DMS114 treated with DMSO at 0.1 percent for 48 hours (cell line): ENCODE measurements around the gene ATP5ME.
"Not testable (repeated sequence)": the region's sequence is repeated elsewhere in the genome, so short reads cannot be mapped to it uniquely, and the experiment has no call there.

Experiments used
- DNase-seq: peaks from one replicate; lab custom pipeline; 2025; ENCODE audit not compliant: unreplicated experiment; lab: John Stamatoyannopoulos, UW

Gene ATP5ME

DNA sequence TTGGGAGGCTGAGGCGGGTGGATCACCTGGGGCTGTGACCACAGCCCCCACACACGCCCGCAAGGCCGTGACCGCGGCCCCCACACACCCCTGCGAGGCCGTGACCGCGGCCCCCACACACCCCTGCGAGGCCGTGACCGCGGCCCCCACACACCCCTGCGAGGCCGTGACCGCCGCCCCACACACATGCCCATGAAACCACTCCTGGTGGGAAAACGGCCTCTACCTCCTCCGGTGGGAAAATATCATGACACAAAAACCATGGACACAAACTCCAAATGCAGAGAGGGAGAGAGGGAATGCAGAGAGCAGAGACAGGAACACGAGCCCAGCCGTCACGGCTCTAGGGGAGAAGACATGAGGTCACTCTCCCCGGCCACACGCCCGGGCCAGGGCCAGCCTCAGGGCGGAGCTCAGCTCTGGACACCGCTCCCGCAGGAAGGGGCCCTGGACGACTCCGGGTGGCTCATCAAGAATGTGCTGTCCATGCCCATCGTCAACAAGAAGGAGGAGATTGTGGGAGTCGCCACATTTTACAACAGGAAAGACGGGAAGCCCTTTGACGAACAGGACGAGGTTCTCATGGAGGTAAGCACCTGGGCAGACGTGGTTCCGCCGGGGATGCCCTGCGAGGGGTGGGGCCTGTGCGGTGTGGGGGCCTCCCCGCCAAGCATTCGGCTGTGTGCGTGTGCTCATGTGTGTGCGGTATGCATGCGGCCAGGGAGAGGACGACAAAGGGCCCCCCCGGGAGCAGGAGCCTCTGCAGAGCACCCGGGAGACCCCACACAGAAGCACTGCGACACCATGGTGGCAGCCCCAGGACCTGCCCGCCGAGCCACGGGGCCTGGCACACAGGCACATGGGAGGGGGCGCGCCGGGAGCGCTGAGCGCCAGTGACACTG lies 17.4 kb downstream of the ATP5ME start:
- DNase-seq: no peak

DNA sequence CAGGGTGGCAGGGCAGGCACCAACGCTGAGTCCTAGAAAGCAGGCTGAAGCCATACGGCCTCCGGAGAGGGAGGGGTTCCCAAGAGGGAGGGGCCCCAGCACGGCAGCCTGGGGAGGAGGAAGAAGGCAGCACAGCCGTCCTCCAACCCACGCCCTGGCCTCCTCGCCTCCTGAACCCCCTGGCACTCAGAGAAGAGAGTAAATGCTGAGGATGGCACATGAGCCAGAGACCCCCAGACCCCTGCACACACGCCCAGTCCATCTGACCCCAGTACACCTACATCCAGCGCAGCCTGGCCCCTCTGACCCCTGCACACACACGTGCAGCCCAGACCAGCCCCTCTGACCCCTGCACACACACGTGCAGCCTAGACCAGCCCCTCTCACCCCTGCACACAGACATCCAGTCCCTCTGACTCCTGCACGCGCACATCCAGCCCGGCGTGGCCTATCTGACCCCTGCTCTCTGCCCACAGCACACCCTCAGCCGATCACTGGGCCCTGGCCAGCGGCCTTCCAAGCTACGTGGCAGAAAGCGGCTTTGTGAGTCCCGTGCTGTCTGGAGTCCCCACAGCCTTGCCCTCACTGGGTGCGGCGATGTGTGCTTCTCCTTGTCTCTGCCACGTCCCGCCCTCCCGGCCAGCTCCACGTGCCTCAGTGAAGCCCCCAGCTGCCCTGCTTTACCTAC lies 18.5 kb downstream of the ATP5ME start:
- DNase-seq: no peak

DNA sequence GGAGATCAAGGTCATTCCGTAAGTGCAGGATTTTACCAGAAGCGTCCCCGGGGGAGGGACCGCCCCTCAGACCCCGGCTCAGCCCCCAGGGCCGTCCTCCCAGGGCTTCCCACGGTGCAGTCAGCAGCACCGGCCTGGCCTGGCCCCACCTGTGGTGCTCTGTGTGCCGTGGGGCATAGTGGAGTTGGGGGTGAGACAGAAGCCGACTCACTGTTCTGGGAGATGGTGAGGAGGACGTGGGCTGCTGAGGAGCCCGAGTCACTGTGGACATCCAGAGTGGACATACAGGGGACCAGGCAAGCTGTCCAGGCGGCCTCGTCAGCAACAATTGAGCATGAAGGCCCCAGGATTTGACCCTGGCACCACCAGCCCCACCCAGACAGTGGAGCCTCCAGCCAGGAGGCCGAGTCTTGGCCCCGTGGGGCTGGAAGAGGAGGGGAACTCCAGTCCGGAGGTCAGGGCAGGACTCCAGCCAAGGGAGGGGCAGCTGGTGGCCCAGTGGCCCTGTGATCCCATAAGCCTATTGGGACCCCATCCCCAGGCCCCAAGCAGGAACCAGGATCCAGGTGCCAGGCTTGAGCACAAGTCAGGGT lies 19.1 kb downstream of the ATP5ME start:
- DNase-seq: no peak

DNA sequence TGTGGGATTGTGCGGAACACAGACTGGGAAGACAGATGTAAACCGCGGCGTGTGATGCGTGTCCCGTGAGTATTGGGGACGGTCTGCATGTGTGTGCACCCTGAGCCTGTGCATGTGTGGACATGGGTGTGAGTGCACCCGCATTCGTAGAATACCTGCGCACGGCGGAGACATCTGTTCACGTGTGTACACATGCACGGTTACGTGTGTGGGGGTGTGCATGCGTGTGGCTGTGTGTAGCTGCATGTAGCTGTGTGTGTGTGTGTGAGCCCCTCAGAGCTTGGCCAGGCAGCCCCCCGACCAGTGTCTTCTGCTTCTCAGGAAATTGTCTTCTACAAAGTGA lies 19.6 kb downstream of the ATP5ME start:
- no peak for DNase-seq

DNA sequence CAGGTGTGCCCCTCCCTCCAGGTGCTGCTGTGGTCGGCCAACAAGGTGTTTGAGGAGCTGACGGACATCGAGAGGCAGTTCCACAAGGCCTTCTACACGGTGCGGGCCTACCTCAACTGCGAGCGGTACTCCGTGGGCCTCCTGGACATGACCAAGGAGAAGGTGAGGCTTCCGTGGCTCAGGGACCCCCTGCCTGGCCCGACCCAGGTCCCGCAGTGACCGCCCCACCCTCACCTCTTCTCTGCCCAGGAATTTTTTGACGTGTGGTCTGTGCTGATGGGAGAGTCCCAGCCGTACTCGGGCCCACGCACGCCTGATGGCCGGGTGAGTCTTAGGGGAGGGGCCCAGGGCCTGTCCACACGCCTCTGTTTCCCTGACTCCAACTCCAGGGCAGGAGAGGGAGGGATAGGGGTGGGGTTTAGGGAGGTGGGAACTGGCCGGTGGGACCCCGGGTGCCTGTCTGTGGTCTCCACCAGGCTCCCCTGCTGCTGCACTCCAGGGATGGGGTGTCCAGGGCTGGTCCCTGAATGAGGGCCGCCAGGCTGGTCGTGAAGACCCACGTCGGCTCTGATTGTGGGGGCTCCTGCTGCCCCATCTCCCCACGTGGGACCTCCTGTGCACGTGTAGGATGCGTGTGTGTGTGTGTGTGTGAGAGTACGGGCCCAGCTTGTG lies 20.1 kb downstream of the ATP5ME start:
- no peak for DNase-seq

DNA sequence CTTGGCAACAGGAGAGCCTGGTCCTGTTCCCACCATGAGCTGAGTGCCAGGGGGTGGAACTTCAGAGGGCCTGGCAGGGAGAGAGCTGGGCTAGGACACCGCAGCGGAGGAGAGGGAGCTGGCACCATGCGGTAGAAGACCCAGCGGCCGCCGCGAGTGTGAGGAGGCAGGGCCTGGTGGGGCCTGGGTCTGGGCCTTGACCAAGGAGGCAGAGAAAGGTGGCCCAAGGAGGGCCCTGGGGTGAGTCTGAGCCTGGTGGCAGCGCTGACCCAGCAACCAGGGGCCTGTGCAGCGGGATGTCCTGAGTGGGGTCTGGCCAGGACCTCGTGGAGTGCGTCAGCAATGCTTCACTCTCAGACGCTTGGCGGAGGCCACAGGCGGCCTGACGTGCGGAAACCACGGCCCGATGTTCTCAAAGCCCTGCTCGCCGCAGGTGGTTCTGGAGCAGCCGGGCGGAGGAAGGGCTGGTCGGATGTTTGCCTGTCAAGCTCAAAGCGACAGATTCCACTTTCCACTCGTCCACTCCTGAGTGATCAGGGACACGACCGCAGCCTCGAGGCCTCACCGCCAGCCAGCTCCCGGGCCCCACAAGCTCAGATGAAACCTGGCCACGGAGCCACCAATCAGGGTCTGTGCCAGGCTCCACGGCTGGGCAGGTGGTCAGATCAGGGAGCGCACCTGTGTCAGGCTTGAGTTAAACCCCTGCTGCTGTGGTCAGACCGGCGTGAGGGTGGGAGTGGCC lies 20.8 kb downstream of the ATP5ME start:
- no peak for DNase-seq

DNA sequence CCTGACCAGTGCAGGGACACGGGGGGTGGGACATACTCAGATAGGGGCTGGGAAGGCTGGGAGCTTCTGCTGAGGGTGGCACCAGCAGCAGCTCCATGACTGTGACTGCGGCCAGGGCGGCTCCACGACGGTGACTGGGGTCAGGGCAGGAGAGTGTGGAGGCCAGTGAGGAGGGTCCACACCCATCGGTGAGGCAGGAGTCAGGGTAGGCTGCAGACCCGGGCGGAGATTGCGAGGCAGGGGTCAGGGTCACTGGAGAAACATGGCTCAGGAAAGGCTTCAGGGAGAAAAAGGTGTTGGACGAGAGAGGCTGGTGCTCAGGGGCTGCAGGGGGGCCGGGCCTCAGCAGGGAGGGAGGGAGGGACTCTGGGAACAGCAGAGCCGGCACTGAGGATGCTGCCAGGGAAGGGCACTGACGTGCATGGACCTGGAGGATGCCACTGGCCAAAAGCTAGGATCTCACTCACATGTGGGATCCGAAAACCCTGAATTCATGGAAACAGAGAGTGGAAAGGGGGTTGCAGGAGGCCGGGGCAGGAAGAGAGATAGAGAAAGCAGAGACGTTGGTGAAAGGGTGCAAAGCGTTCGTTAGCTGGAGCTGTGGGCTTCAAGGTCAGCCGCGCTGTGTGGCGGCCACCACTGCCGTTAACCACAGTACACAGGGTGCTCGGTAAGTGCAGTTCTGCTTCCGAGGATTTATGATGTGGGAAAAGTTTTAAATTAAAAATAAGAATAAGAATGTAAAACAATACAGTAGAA lies 22.0 kb downstream of the ATP5ME start:
- no peak for DNase-seq

DNA sequence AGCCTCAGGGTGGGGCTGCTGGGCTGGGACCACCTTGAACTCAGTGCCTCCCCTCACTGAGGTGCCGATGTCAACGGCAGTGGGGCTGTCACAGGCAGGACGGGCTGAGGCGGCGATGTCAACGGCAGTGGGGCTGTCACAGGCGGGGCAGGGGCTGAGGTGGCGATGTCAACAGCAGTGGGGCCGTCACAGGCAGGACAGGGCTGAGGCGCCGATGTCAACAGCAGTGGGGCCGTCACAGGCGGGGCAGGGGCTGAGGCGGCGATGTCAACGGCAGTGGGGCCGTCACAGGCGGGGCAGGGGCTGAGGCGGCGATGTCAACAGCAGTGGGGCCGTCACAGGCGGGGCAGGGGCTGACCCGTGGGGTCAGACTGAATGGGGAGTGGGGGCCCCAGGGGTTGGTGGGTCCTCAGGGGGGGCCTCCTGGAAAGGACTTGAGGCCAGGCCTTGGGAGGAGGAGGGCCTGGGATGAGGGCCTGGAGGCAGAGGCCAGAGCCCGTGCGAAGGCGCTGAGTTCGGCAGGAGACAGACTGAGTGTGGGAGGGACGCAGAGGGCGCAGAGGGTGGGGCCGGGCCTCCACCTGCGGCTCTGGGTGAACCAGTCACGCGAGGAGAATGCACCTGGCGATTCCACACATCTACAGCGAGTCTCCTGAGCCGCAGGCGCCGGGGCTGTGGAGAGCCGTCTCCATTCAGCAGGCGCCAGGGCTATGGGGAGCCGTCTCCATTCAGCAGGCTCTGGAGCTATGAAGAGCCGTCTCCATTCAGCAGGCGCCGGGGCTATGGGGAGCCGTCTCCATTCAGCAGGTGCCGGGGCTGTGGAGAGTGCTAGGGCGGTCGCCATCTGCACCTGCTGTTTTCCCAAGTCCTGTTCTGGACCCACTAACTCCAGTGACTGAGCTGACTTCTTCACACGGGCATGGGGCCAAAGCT lies 22.9 kb downstream of the ATP5ME start:
- no peak for DNase-seq

DNA sequence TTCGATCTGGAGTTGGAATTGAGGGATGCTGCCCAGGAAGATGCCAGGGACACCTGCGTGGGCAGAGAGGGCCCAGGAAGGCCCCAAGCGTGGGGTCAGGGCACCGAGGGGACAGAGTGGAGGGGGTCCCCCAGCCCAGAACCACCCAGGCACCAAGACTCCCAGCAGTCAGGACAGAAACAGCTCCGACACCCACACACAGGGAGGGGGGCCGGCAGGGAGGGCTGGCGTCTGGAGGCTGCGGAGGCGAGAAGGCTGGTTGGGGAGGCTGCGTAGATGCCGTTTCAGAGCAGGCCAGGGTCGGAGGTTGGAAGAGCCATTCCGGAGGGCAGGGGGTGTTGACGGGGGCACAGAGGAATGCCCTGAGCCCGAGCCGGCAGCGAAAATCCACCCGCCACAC lies 23.6 kb downstream of the ATP5ME start:
- no peak for DNase-seq

DNA sequence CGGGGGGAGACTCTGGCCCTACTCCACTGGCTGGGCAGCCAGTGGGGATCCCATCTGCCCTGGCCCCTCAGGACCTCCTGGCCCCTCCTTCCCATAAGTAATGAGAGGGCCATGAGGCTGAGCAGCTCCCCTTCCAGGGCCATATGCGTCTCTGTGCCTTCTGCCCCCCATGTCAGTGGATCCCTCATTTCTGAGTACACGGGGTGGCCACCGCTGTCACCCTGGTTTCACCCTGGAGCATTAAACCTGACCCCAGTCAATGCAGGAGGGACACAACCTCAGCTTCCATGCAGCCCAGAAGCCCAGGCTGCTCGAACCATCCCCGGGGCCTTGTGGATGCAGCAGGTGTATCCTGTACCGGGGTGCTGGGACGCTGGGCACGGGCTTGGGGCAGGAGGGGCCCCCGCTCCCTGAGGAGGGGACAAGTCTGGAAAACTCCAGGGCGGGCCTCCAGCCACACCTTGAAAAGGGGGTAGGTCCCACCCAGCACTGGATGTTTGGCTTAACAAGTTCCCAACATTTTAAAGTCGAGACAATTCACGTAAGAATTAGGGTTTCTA lies 24.2 kb downstream of the ATP5ME start:
- DNase-seq: no peak

DNA sequence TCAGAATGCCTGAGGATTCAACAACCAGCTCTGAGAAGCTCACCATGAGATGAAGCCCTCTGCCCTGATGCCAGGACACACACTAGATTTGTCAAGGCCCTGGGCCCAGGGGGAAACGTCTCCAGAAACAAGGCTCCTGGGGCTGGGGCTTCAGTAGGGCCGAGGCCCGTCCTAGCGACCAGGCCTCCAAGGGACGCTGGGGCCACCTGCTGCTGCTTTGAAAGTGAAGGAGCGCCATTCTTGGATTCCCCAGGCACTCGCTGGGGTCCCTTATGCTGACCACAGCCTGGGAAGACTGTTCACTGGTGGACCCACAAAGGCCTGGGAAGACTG lies 24.8 kb downstream of the ATP5ME start:
- no peak for DNase-seq

DNA sequence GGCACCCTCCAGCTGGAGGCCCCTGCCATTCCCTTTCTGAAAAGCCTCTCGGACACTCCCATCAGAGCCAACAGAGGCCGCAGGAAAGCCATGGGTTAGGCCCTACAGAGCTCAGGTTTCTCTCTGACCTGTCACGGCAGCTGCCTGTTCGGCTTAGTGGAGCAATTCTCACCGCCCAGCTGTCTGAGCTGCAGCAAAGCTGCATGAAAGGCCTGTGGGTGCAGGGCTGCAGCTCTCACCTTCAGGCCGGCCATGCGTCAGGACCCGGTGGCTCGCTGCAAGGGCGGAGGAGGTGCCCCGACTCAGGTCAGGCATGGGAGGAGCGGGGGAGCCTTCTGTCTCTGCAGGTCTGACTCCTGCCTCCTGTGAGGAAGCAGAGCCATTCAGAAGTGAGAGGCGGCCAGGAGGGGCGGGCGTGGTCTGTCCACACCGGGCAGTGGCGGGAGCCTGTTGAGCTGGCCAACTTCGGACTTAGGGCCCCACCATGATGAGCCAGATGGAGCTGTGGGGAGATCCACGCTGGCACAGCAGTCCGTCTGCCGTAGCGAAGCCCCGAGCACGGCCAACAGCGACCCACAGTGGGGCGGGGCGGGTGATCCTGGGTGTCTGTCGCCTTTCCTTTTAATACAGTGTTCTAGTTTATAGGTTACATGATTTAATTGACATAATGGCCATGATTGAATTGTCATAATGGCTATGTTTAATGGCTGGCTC lies 25.3 kb downstream of the ATP5ME start:
- DNase-seq: no peak

DNA sequence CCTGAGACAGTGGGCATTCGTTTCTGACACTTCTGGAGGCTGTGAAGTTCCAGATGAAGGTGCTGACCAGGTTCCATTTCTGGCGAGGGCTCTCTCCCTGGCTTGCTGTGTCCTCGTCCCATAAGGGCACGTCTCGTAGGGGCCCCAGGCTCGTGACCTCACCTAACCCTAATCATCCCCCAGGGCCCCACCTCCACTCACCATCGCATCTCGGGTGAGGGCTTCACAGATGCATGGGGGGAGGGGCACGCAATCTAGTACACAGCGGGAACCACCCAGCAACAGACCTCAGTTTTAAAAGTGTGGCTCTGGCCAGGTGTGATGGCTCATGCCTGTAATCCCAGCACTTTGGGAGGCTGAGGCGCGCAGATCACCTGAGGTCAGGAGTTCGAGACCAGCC lies 26.6 kb downstream of the ATP5ME start:
- no peak for DNase-seq

DNA sequence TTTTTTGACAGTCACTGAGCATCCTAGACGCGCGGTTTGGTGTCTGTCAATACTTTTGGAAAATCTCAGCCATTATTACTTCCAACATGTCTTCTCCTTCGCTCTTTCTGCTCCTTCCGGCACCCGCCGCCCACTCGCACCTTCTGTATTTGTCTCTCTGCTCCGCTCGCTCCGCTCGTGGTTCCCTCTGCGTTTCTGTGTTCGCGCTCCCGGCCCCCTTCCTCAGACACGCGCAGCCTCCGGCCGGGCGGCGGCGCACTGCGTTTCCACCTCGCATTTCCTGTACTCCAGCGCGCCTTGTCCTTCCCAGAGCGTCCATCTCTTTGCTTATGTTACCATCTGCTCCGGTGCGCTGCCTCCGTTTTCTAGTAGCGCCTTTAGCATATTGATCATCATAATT lies 27.6 kb downstream of the ATP5ME start:
- DNase-seq: no peak

DNA sequence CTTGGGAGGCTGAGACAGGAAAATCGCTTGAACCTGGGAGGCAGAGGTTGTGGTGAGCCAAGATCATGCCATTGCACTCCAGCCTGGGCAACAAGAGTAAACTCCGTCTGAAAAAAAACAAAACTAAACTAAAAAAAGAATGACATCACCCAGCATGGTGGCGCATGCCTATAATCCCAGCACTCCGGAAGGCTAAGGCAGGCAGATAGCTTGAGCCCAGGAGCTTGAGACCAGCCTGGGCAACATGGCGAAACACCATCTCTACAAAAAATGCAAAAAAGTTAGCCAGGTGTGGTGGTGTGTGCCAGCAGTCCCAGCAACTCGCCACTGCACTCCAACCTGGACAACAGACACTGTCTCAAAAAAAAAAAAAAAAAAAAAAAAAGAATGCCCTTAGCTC lies 31.7 kb downstream of the ATP5ME start:
- DNase-seq: not testable (repeated sequence)

DNA sequence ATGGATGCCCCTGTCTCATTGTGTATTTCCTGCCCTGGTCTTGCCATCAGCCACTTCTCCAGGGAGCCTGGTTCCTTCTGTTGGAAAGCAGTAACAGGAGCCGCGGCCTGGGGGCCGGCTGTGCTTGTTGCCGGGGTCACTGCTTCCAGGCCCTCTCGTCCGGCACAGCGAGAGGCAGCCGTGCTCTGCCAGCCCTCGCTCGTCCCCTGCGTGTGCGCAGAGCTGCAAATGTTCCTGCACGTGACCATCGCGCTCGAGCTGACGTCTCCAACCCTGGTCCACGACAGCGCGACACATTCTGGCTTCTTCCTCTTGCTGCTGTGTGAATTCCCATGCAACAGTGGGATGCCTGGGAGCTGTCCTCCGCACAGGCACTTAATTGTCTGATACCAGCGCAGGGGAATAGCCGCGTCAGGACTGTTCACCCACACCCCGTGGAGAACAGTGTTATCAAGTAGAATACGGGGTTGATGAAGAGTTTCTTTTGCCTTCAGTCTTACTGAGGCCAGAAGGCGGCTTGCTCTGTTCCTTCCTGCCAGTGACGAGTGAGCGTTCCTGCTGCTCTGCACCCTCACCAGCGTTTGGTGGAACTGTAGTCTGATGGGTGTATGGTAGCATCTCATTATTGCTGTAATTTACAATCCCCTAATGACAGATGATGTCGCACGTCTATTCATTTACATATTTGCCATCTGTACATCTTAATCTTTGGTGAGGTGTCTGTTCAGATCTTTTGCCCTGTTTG lies 36.4 kb downstream of the ATP5ME start:
- DNase-seq: no peak

DNA sequence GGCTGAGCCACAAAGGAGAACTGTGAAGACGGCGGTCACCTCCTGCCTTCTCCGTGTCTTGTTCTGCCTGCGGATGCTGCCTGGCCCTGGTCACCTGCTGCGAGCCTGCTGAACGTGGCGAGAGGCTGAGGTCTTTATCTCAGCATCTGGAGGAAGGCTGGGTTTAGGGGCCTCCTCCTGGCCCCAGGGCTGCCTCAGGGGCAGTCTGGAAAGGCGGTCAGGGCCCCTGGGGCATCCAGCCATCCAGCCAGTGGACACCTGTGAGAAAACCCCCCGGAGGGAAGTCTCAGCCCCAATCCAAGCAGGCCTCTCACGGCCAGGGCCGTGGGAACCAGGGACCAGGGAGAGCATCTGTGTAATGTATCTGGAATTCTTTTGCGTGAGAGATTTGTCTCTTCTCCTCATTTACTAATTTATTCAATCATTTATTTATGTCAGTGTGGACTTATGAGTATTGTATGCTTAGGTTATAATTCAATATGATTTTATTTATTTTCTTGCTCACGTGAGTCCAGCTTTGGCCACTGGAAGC lies 37.4 kb downstream of the ATP5ME start:
- DNase-seq: no peak
